HG02763 (cell line): Measurements from ENCODE around the gene RAB30.
"Not testable (repeated sequence)": the region's sequence is repeated elsewhere in the genome, so short reads cannot be mapped to it uniquely, and the experiment has no call there.

Experiments
- ATAC-seq: cut with Tn5 transposase; IDR thresholded peaks from one replicate; pipeline ENCODE4 v1.9.1; 2021; ENCODE audit warnings: mild to moderate bottlenecking, moderate library complexity; ENCODE audit not compliant: unreplicated experiment

RAB30 gene

DNA sequence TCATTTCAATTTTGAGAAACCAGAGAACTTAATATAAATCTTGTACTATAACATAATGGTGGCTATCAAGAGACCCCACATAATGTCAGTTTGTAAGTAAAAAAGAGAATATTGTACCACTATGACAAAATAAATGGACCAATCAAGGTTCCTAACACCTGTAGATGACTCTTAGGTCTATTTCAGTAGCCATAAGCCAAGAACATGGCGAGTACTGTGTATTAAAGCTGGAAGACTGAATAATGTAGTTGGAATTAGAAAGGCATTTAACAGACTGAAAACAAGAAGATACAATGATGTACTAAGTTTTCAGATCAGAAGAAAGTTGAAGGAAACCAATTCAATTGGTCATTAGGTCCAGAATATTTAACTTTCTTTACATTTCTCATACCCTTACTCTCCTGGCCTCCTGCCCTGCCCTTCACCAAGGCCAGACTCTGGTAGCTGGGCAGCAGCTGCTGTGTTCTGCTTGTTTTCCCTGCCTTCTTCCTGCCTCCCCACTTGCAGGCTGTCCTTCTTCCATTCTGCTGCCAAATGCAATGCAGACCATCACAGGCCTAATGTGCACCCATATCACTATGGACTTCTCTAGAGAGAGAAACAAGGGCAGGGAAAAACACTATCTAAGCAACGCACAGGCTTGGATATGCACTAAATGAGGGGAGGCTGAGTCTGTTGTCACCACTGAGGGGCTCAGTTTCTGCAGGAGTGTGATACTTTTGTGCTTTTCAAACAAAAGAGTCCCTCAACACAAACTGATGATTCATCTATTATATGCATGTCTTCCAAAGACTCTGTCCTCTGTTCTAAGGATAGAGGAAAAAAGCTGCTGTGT, 60.1 kb downstream of the RAB30 start:
- no peak for ATAC-seq

DNA sequence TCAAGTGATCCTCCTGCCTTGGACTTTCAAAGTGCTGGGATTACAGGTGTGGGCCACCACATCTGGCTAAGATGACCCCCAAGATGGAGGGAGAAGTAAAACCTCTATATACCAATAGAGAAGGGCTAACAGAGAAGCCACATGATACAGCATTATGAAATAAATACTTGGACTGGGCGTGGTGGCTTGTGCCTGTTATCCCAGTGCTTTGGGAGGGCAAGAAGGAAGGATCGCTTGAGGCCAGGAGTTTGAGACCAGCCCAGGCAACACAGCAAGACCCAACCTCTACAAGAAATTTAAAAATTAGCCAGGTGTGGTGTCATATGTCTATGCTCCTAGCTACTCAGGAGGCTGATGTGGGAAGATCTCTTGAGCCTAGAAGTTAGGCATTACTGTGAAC, 61.7 kb downstream of the RAB30 start:
- no peak for ATAC-seq

DNA sequence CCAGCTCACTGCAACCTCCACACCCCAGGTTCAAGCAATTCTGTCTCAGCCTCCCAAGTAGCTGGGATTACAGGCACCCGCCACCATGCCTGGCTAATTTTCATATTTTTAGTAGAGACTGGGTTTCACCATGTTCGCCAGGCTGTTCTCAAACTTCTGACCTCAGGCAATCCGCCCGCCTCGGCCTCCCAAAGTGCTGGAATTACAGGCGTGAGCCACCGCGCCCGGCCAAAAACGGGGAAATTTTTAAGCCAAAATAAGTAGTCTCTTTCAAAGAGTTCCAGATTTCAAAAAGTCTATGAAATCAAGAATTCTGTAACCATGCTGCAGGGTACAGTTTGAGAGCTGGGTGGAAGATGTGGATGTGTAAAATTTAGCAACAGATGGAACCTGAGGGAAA, 62.6 kb downstream of the RAB30 start:
- ATAC-seq, result not testable (repeated sequence)

DNA sequence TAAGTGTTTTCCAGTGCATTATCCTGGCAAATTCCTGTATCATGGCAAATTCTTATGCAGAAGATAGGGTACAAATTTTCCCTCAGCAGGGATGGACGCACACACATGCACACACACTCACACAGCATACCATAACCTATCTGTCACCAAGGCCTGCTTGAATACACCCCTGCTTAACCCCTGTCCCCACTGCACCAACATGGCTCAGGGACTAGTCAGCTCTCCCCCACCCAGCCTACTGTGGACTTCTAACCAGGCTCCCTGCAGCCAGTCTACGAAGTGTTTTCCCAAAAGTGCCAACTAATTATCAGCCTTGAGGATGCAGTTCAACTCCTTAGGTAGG, 63.1 kb downstream of the RAB30 start:
- no peak for ATAC-seq

DNA sequence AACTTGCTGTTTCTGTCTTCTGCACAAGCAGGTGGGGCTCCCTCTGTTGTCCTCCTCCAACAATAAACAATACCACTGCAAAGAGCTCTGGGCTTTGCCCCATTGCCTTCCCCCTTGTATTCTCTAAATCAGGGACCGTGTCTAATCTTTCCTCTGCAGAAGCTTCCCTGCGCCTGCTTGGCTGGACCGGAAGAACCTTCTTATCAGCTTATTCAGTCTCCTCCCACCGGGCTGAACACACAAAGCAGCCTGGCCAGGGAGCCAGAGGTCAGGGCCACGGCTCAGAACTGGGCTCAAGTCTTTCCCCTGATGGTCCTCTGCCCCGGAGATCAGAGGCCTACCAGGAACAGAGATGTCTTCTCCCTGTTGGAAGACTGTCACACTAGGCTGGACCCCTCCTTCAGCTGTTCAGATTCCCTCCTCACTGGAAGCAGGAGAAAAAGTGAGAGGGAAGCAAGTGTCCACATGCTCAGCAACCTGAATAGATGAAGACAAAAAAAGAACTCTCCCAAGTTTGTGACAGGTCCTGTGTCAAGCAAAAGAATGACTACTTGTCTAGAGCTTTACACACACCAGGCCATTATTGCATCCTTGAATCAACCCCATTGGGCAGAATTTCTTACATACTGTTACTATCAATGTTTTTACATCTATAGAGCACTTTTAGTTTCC, 63.7 kb downstream of the RAB30 start:
- ATAC-seq, result peak; percentile 38

DNA sequence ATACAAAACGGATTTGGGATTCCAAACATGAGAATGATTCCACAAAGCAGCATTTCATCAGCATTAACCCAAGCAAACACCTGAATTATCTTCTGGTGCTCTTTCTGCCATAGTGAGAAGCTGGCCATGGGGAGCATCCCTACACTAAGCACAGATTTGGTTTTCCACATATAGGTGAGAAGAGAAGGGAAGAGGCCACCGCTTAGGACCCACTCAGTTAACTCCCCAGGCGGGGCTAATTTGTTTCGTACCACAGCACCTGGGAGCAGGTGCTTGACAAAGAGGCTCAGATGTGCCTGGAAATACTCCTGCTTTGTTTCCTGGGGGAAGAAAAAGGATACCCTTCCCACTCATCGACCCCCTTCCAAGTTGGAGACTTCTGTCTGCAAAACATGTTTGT, 64.2 kb downstream of the RAB30 start:
- peak; percentile 5 for ATAC-seq

DNA sequence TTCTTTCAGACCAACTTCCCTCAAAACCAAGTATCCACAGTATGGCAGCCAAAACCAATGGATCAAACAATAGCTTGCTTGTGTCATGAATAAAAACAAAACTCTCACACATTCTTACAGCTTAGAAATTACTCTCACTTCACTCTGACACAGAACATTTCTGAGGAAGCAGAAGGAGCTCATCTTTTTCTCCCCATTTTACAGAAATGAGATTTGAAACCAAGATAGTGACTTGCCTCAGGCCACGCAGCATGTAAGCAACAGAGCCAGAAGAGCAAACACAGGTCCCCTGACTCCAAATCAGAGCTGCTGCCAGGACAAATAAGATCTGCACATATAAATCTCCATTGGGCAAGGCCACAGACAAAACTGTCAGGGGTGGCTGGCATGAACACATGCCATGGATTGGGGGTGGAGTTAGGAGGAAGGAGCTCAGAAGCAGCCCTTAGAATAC, 64.8 kb downstream of the RAB30 start:
- peak; percentile 54 for ATAC-seq

DNA sequence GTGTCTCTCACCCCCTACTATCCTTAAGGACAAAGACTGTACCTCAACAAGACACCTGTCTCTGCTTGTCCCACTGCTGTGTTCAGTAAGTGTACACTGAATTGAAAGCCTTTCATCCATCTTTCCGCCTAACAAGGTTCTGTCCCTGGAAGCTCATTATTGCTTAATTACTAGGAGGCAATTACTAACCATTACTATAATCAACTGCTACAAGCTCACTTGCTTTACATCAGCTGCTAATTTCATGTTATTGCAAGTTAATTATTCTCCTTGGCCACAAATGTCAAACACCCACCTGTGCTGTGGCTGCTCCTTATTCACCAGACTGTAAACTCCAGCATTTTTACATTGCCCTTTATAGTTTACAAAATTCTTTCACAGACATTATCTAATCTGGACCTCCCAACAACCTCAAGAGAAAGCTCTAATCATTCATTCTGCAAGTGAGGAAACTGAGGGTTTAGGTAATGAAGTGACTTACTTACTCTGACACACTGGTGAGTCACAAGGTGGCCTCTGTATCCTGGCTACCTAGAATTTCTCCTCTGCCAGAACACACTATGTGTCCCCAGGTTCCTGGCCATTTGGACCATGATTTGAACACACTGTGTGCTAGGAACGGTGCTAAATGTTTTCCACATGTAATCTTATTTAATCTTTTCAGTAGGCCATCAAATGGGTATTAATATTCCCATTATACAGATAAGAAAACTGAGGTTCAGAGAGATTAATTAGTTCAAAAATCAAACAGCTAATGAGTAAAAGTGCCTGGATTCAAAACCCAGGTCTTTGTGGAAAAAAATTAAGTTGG, 66.7 kb downstream of the RAB30 start:
- ATAC-seq, result no peak

DNA sequence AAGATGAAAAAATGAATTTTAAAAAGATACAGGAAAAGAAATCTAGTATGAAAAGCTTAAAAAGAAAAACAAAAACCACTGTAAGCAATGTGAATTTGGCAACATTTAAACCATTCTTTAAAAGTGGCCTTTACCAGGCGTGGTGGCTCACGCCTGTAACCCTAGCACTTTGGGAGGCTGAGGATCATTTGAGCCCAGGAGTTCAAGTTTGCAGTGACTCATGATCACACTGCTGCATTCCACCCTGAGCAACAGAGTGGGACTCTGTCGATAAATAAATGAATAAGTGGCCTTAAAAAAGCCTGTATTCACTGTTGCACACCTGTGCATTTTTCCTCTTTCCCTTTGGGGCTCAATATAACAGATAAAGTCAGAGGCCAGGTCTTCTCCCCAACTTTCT, 69.2 kb downstream of the RAB30 start:
- no peak for ATAC-seq

DNA sequence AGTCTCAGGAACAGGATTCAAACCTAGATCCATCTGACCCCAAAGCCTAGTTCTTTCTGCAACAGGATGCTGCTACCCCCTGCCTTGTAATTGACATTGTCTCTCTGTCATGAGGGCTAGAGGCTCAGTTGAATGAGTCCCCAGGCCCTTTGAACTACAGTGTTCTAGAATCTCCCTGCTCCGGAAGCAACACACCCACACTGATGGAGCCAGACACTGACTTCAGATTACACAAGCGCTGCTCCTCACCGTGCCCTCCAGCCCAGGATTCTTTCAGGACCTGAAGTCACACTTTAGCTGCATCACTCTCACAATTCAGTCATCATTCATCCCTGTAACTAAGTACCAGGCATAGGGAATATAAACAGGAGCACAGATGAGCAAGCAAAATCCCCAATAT, 69.6 kb downstream of the RAB30 start:
- no peak for ATAC-seq

DNA sequence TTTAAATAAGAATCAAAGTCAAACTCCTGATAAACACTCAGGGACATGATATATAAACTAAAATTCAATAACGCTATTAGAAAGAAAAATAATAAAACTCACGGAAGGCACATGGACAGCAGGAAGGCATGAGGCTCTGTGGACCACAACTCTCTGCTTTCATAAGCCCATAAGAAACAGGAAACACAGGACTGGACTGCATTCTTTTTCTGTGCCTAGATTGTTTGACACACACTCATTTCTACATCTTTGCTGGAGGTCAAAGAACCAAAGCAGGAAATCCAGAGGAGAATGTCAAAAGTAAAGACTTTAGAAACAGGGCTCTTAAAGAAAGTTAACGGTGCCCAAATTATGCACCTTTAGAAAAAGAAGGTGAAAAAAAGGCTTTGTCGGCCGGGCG, 71.3 kb downstream of the RAB30 start:
- no peak for ATAC-seq

DNA sequence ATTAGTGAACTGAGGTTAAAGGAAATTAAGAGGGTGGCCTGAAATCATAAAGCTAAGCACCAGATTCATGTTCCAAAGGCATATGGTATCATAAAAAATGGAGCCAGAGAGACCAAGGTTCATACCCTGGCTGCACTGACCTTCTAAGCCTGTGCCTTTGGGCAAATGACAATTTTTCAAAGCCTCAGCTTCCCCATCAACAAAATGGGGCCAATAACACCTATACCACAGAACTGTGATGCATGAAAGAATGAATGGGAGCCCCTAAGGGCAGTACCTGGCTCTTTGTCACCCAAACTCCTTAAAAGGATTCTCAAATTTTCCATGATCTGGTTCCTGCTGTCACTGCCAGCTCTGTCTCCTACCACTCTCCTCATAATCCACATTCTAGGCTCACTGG, 72.5 kb downstream of the RAB30 start:
- no peak for ATAC-seq

DNA sequence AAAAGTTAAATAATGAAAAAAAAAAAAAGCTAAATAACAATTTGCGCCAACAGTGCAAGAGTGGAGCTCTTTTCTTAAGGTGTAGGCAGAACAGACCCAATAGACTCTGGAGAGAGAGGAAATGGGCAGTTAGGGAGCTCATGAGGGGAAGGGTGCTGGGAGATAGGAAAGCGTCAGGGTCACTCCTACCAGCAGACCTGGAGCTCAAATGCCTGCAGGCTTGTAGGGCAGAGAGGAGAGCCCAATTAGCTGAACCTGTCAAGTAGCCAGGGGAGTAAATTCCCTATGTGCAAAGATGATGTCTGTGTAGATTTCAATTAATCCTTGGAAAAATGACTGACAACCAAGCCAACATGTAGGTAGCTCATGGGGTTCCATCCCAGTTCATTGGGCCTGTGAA, 73.0 kb downstream of the RAB30 start:
- ATAC-seq, result no peak

DNA sequence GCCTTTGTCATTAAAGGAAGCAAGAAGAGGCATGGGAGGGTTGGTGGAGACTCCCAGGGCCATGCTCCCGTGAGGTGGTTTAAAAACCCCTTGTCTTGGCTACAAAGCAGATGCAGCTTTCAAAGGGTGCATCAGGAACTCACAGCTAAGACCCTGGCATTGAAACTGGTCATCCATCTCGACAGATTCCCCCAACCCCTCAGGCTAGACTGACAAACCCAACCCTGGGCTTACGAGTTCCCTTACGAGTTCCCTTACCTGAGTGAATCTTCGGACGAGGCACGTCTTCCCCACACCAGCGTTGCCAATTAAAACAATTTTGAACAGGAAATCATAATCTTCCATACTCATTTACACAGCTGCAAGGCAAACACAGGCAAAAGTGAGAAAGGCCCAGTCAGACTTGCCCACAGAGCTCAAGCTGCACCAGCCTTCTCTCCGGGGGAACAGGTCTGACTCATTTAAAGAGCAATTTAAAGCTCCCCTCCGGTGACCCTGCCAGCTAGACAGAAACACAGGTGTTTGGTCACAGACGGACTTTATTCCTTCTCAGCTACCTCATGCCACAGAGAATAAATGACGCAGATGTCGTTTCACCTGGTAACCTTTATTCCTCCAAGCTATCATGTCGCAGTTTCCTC, 74.6 kb downstream of the RAB30 start:
- ATAC-seq, result peak; percentile 90

DNA sequence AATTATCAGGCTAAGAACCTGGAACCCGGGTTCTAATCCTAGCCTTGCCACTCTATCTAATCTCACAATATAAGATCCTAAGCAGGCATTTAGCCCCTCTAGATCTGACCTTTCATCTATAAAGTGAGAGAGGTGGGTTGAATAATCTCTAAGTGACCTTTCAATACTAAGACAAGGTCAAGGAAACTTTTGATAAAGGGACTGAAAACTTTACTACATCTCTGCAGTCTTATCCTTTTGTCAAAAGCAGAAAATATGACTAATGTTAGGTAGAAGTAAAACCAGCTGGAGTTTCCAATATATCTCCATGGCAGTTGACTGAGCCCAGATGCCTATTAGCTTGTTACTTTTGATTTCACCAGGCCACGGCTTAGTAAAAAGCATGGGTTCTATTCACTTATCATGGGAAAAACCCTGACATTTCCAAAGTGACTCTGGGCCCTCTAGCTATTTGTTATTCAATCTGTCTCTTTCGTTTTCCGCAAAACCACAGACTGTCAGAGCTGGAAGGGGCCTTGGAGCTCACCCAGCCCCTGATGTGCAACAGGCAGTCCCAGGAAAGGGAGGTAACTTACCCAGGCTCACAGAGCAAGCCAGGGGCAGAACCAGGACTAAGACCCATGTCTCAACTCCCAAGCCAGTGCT, 75.8 kb downstream of the RAB30 start:
- ATAC-seq, result peak; percentile 42

DNA sequence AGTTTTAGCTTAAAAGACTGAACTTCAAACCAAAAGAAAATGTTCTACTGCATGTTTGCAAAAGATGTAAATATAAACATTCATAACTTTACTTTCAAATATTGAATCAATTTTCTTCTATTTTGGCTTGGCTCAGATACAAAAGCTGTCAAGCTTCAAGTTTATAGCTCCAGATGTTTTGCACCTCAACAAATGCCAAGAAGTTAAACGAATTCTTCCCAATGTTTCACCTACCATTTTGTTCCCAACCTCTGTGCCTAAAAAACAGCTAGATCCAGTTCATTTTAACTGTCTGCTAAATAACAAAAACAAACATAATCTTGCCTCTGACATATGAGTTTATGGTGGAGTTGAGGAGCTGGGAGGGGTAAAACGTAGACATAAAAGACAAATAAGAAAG, 76.5 kb downstream of the RAB30 start:
- ATAC-seq, result no peak

DNA sequence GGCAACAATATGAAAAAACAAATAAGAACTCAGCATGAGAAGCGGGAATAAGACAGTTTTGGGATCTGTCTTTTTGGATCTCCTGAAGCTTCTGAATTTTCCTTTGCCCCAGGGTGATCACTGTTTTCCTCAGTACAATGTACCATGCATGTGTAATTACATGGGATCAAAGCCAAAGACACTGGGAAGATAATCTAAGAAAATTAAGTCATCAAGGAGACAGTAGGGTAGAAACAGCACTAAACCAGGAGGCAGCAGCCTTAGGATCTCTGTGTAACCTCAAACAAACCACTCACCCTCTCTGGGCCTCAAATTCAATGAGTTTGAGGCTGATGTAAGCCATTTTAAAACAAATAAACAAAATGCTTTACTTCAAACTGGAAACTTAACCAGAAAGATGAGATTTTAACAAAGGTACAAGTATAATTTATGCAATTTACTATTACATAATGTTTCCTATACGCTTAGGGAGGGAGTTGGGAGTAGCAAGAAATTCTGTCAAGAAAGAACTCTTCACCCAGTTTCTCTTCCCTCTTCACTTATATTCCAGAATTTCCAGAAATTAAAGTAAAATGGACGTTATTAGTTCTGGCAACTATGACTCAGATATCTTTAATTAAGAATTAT, 77.0 kb downstream of the RAB30 start:
- no peak for ATAC-seq

DNA sequence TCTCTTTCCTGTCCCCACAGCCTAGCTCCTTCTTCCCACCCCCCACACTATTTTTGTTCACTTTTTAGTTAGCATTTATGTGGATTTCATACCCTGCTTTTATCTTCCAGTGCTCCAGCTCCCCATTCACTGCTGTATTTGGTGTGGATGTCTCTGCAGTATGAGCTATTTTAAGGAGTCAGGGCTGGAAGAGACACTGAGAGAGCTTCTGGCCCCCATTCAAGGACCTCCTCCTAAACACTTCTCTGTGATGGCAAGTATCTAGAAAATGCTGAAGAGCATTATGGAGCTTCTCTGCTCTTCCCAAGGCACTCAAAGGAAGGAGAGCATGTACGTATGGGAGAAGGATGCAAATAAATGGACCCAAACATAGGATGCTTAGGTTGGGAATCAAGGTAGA, 79.5 kb downstream of the RAB30 start:
- no peak for ATAC-seq

DNA sequence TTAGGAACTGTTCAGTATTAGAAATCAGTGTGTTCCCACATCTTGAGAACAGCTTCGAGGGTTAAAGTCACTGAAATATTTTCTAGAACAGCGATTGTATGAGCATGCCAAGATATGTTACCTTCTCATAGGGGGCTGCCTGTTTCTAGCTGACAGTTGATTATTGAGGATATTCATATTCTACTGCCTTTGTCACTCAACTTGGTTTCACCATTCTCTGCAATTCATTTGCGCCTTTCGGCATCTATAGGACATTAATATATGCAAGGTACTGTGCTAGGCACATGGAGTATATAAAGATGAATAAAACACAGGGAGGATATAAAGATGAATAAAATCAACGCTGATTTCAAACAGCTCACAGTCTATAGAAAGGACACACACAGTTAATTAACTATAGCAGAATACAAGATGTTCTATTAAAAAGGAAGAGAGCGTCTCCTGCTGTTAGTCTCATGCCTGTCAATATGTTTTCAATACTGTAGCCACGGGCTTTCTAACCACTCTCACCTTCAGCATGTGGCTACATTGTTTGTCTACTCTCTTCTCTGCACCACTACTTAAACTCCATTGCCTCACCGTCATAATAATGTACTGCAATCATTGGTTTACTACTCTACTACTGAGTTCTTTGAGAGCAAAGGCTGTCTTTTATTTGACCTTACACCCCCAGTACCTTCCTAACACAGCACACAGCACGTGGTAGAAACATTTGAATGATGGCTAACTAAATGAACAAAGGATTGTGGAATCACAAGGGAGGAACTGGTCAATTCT, 81.9 kb downstream of the RAB30 start:
- ATAC-seq, result no peak
